ENCODE measurements around the gene GRID1.
"Not testable (repeated sequence)": the region's sequence is repeated elsewhere in the genome, so short reads cannot be mapped to it uniquely, and the experiment has no call there.

Gene GRID1

GRCh38 chr10:86095061-86095460 is 271.5 kb downstream of the GRID1 start:
- DNase-seq = not testable (repeated sequence)

GRCh38 chr10:86092311-86092710 is 274.3 kb downstream of the GRID1 start:
- DNase-seq = not testable (repeated sequence)

GRCh38 chr10:86091216-86091615 is 275.4 kb downstream of the GRID1 start:
- DNase-seq = no peak

GRCh38 chr10:86090807-86091206 is 275.8 kb downstream of the GRID1 start:
- no peak for DNase-seq

GRCh38 chr10:86087716-86088115 is 278.9 kb downstream of the GRID1 start:
- no peak for DNase-seq

- DNase-seq = no peak
Observed at GRCh38 chr10:86086418-86086817, 280.2 kb downstream of the GRID1 start.

GRCh38 chr10:86085686-86086085 is 280.9 kb downstream of the GRID1 start:
- no peak for DNase-seq

- no peak for DNase-seq
Observed at GRCh38 chr10:86085136-86085535, 281.5 kb downstream of the GRID1 start.

- DNase-seq = no peak
Observed at GRCh38 chr10:86084585-86084984, 282.0 kb downstream of the GRID1 start.

GRCh38 chr10:86083664-86084175 is 282.9 kb downstream of the GRID1 start:
- no peak for DNase-seq

GRCh38 chr10:86083206-86083605 is 283.4 kb downstream of the GRID1 start:
- DNase-seq = no peak

GRCh38 chr10:86082556-86082955 is 284.0 kb downstream of the GRID1 start:
- DNase-seq = no peak

GRCh38 chr10:86079088-86079487 is 287.5 kb downstream of the GRID1 start:
- no peak for DNase-seq

GRCh38 chr10:86078639-86079035 is 288.0 kb downstream of the GRID1 start:
- DNase-seq = no peak

GRCh38 chr10:86077871-86078638 is 288.5 kb downstream of the GRID1 start:
- no peak for DNase-seq

GRCh38 chr10:86077271-86077670 is 289.3 kb downstream of the GRID1 start:
- DNase-seq = no peak

GRCh38 chr10:86076497-86076896 is 290.1 kb downstream of the GRID1 start:
- DNase-seq = not testable (repeated sequence)

GRCh38 chr10:86075512-86075911 is 291.1 kb downstream of the GRID1 start:
- DNase-seq = no peak

- no peak for DNase-seq
Observed at GRCh38 chr10:86074294-86074693, 292.3 kb downstream of the GRID1 start.

GRCh38 chr10:86073199-86073977 is 293.2 kb downstream of the GRID1 start:
- DNase-seq = no peak

GRCh38 chr10:86072413-86072812 is 294.2 kb downstream of the GRID1 start:
- DNase-seq = no peak

GRCh38 chr10:86071758-86072157 is 294.8 kb downstream of the GRID1 start:
- no peak for DNase-seq

- DNase-seq = no peak
Observed at GRCh38 chr10:86071145-86071544, 295.4 kb downstream of the GRID1 start.

- DNase-seq = no peak
Observed at GRCh38 chr10:86070278-86070677, 296.3 kb downstream of the GRID1 start.
